IPS DF 19.7 (cell line): Measurements from ENCODE around the gene MAN2B1.
"Not testable (repeated sequence)": the region's sequence is repeated elsewhere in the genome, so short reads cannot be mapped to it uniquely, and the experiment has no call there.

Source experiments
- DNase-seq: peaks from one replicate; pipeline ENCODE4 v3.0.0-alpha.2; 2013; ENCODE audit warnings: low read depth, low spot score

The MAN2B1 gene

GRCh38 chr19:12660980-12661379, 5.6 kb downstream of the MAN2B1 start:
- DNase-seq = no peak

- DNase-seq = no peak
Measured at GRCh38 chr19:12657966-12658365, 8.6 kb downstream of the MAN2B1 start.

- DNase-seq = no peak
Measured at GRCh38 chr19:12656899-12657571, 9.5 kb downstream of the MAN2B1 start.

- no peak for DNase-seq
Measured at GRCh38 chr19:12655546-12655945, 11.0 kb downstream of the MAN2B1 start.

- no peak for DNase-seq
Measured at GRCh38 chr19:12652219-12652618, 14.3 kb downstream of the MAN2B1 start.

GRCh38 chr19:12649941-12650340, 16.6 kb downstream of the MAN2B1 start:
- DNase-seq = no peak

GRCh38 chr19:12648088-12648487, 18.5 kb downstream of the MAN2B1 start:
- no peak for DNase-seq

GRCh38 chr19:12647490-12648071, 19.0 kb downstream of the MAN2B1 start:
- no peak for DNase-seq

GRCh38 chr19:12647047-12647446, 19.5 kb downstream of the MAN2B1 start:
- DNase-seq = no peak

GRCh38 chr19:12646551-12646950, 20.0 kb downstream of the MAN2B1 start:
- DNase-seq = no peak

- not testable (repeated sequence) for DNase-seq
Measured at GRCh38 chr19:12643716-12644115, 22.8 kb downstream of the MAN2B1 start.

- no peak for DNase-seq
Measured at GRCh38 chr19:12642506-12642905, 24.0 kb downstream of the MAN2B1 start.

GRCh38 chr19:12641456-12641855, 25.1 kb downstream of the MAN2B1 start:
- DNase-seq = no peak

- DNase-seq = peak; percentile 57
Measured at GRCh38 chr19:12639901-12640613, 26.5 kb downstream of the MAN2B1 start.

- DNase-seq = no peak
Measured at GRCh38 chr19:12638611-12639182, 27.8 kb downstream of the MAN2B1 start.

- no peak for DNase-seq
Measured at GRCh38 chr19:12636631-12637030, 29.9 kb downstream of the MAN2B1 start.

GRCh38 chr19:12629215-12629614, 37.3 kb downstream of the MAN2B1 start:
- no peak for DNase-seq

- DNase-seq = no peak
Measured at GRCh38 chr19:12628040-12629022, 38.2 kb downstream of the MAN2B1 start.

GRCh38 chr19:12626958-12627357, 39.6 kb downstream of the MAN2B1 start:
- DNase-seq = no peak

GRCh38 chr19:12623361-12624031, 43.0 kb downstream of the MAN2B1 start:
- DNase-seq = no peak
